H9 (cell line): ENCODE measurements around the gene SP3. TPM values are rescaled to one million over a fixed set of nuclear protein-coding genes. Genes with fewer than 3 reads are reported as not detected.
A peak's percentile ranks its signal among the peaks of the same experiment; 100 is the strongest.

ENCODE experiments used
- DNase-seq: peaks from one replicate; pipeline ENCODE4 v3.0.0-alpha.2; 2017
- H2AFZ ChIP-seq: one replicate; pipeline ENCODE4 v1.6.1; 2013; ENCODE audit warnings: mild to moderate bottlenecking, low read length, control low read depth, moderate library complexity
- H2AK5ac ChIP-seq: 2 replicates; pipeline ENCODE4 v1.6.1; 2013; ENCODE audit warnings: low read length, control low read depth, mixed read lengths; ENCODE audit not compliant: insufficient read length
- H2BK120ac ChIP-seq: one replicate; pipeline ENCODE4 v1.6.1; 2013; ENCODE audit warnings: low read depth, mild to moderate bottlenecking, low read length, control low read depth, inconsistent platforms; ENCODE audit not compliant: poor library complexity, severe bottlenecking
- H2BK12ac ChIP-seq: 2 replicates; pipeline ENCODE4 v1.6.1; 2013; ENCODE audit warnings: low read length, control low read depth, mixed read lengths, low read depth; ENCODE audit not compliant: insufficient read length
- H2BK15ac ChIP-seq: 2 replicates; pipeline ENCODE4 v1.6.1; 2013; ENCODE audit warnings: low read depth, low read length, control low read depth
- H2BK20ac ChIP-seq: one replicate; pipeline ENCODE4 v1.6.1; 2013; ENCODE audit warnings: low read depth, mild to moderate bottlenecking, low read length, control low read depth, inconsistent platforms; ENCODE audit not compliant: poor library complexity, severe bottlenecking
- H2BK5ac ChIP-seq: 2 replicates; pipeline ENCODE4 v1.6.1; 2013; ENCODE audit warnings: low read length, control low read depth, mixed read lengths; ENCODE audit not compliant: insufficient read length
- H3K14ac ChIP-seq: 2 replicates; pipeline ENCODE4 v1.6.1; 2013; ENCODE audit warnings: low read length, control low read depth; ENCODE audit not compliant: insufficient read depth
- H3K18ac ChIP-seq: 2 replicates; pipeline ENCODE4 v1.6.1; 2013; ENCODE audit warnings: low read depth, mild to moderate bottlenecking, mixed read lengths, low read length, control low read depth; ENCODE audit not compliant: insufficient read length
- H3K23ac ChIP-seq: 2 replicates; pipeline ENCODE4 v1.6.1; 2013; ENCODE audit warnings: low read length, control low read depth, mixed read lengths, low read depth; ENCODE audit not compliant: insufficient read length
- H3K23me2 ChIP-seq: 2 replicates; pipeline ENCODE4 v1.6.1; 2013; ENCODE audit warnings: low read depth, mild to moderate bottlenecking, mixed read lengths, low read length, control low read depth; ENCODE audit not compliant: insufficient read length, poor library complexity, severe bottlenecking
- H3K27ac ChIP-seq: 2 replicates; pipeline ENCODE4 v1.5.1; 2013; ENCODE audit warnings: low read length, control low read depth, mixed read lengths, low read depth; ENCODE audit not compliant: insufficient read length
- H3K27me3 ChIP-seq: 2 replicates; pipeline ENCODE4 v1.6.1; 2013; ENCODE audit warnings: low read length, control low read depth, inconsistent platforms; ENCODE audit not compliant: insufficient read depth
- H3K4ac ChIP-seq: 2 replicates; pipeline ENCODE4 v1.6.1; 2013; ENCODE audit warnings: low read depth, mild to moderate bottlenecking, control low read depth, inconsistent platforms, low read length, moderate library complexity
- H3K4me1 ChIP-seq: 2 replicates; pipeline ENCODE4 v1.6.1; 2013; ENCODE audit warnings: low read length, control low read depth, inconsistent platforms; ENCODE audit not compliant: insufficient read depth
- H3K4me2 ChIP-seq: 2 replicates; pipeline ENCODE4 v1.6.1; 2013; ENCODE audit warnings: low read length, control low read depth, mixed read lengths; ENCODE audit not compliant: insufficient read length, insufficient read depth
- H3K56ac ChIP-seq: 2 replicates; pipeline ENCODE4 v1.6.1; 2013; ENCODE audit warnings: low read depth, mild to moderate bottlenecking, mixed read lengths, low read length, control low read depth; ENCODE audit not compliant: insufficient read length
- H3K79me1 ChIP-seq: 2 replicates; pipeline ENCODE4 v1.6.1; 2013; ENCODE audit warnings: low read depth, mild to moderate bottlenecking, moderate library complexity, low read length, control low read depth, inconsistent platforms; ENCODE audit not compliant: insufficient read depth, poor library complexity, severe bottlenecking
- H3K79me2 ChIP-seq: 2 replicates; pipeline ENCODE4 v1.6.1; 2013; ENCODE audit warnings: low read length, control low read depth, inconsistent platforms; ENCODE audit not compliant: insufficient read depth
- H3K9ac ChIP-seq: 2 replicates; pipeline ENCODE4 v1.6.1; 2013; ENCODE audit warnings: low read length, control low read depth, mixed read lengths; ENCODE audit not compliant: insufficient read length; ENCODE audit errors: extremely low read depth
- H3K9me3 ChIP-seq: one replicate; pipeline ENCODE4 v1.6.1; 2013; ENCODE audit warnings: low read depth, low read length, inconsistent platforms; ENCODE audit not compliant: control insufficient read depth
- H3T11ph ChIP-seq: one replicate; pipeline ENCODE4 v1.6.1; 2013; ENCODE audit warnings: mild to moderate bottlenecking, low read length, control low read depth, inconsistent platforms
- H4K20me1 ChIP-seq: one replicate; pipeline ENCODE4 v1.6.1; 2013; ENCODE audit not compliant: control insufficient read depth, insufficient read length, insufficient read depth
- H4K5ac ChIP-seq: 2 replicates; pipeline ENCODE4 v1.6.1; 2013; ENCODE audit warnings: low read depth, mild to moderate bottlenecking, mixed read lengths, low read length, control low read depth; ENCODE audit not compliant: insufficient read length
- H4K8ac ChIP-seq: replicated peaks from 2 replicates; pipeline ENCODE4 v1.6.1; 2013; ENCODE audit warnings: low read length, control low read depth, mixed read lengths, low read depth; ENCODE audit not compliant: insufficient read length
- H4K91ac ChIP-seq: 2 replicates; pipeline ENCODE4 v1.6.1; 2013; ENCODE audit warnings: low read depth, mild to moderate bottlenecking, moderate library complexity, mixed read lengths, low read length, control low read depth; ENCODE audit not compliant: insufficient read length
- H3K27ac Mint-ChIP-seq, 3 experiments: 2 replicates in 2 of 3; 3 replicates in 1 of 3; pipeline ENCODE4 v1.8.0; 2020 to 2021; ENCODE audit warnings: mixed read lengths in 3 of 3, mild to moderate bottlenecking in 1 of 3, moderate library complexity in 1 of 3
- H3K27me3 Mint-ChIP-seq: 2 replicates; pipeline ENCODE4 v1.8.0; 2021; ENCODE audit warnings: low read depth, mild to moderate bottlenecking, moderate library complexity, mixed read lengths
- H3K36me3 Mint-ChIP-seq, 3 experiments: 2 replicates in 2 of 3; 3 replicates in 1 of 3; pipeline ENCODE4 v1.8.0; 2020 to 2021; ENCODE audit warnings: low read depth in 3 of 3, mixed read lengths in 3 of 3; ENCODE audit not compliant: insufficient read depth in 1 of 3
- H3K4me1 Mint-ChIP-seq, 2 experiments: 2 replicates each; pipeline ENCODE4 v1.8.0; 2020; ENCODE audit warnings: mixed read lengths in 2 of 2
- H3K4me3 Mint-ChIP-seq, 2 experiments: 2 replicates in 1 of 2; 3 replicates in 1 of 2; pipeline ENCODE4 v1.8.0; 2020 to 2021; ENCODE audit warnings: mild to moderate bottlenecking in 2 of 2, mixed read lengths in 2 of 2, moderate library complexity in 1 of 2
- H3K9me3 Mint-ChIP-seq, 2 experiments: 2 replicates in 1 of 2; 3 replicates in 1 of 2; pipeline ENCODE4 v1.8.0; 2020; ENCODE audit warnings: mild to moderate bottlenecking in 2 of 2, mixed read lengths in 2 of 2, moderate library complexity in 1 of 2
- CTCF ChIP-seq: fragments of 200-600 bp; sonication (generic); conservative IDR thresholded peaks from 3 replicates; pipeline ENCODE4 v1.8.0; 2021; ENCODE audit warnings: antibody characterized with exemption, mild to moderate bottlenecking
- WGBS: extraction: QIAGEN DNeasy Blood & Tissue Kit; methylation state at CpG from one replicate; pipeline ENCODE4 v1.1.7; 2013; ENCODE audit warnings: missing lambda C conversion rate, low lambda C conversion rate, mixed read lengths; ENCODE audit not compliant: insufficient read length; ENCODE audit errors: extremely low coverage; 5-methylcytosine and 5-hydroxymethylcytosine counted together
- total RNA-seq: library from RNA; stranded (reverse); gene quantifications from 2 replicates; pipeline ENCODE4 v1.2.1, GENCODE V29; 2021

The SP3 gene
- total RNA-seq, 1 experiment from 2014 or later = 86.3 TPM

GRCh38 chr2:173858291-173858731 is 106.9 kb downstream of the SP3 start:
- Histone ChIP-seq H2BK120ac (no peak overlapping the region), H4K8ac (no peak overlapping the region), H2BK20ac (no peak overlapping the region), H3K4ac (no peak overlapping the region), H4K5ac (no peak overlapping the region), H3K79me1 (no peaks in the 10 kb centered on the region), H3K79me2 (no peaks in the 10 kb centered on the region; the same call in 1 of the 2 replicates), H3K27me3 (no peaks in the 10 kb centered on the region), H3K56ac (no peak overlapping the region), H2AK5ac (no peak overlapping the region), H3T11ph (no peak overlapping the region), H3K4me1 (no peaks in the 10 kb centered on the region; the same call in 1 of the 2 replicates), H3K23ac (no peak overlapping the region), H4K20me1 (no peaks in the 10 kb centered on the region), H3K9me3 (no peaks in the 10 kb centered on the region), H2BK15ac (no peak overlapping the region), H3K27ac (no peak overlapping the region), H4K91ac (no peak overlapping the region), H3K4me2 (no peak overlapping the region), H2BK5ac (no peak overlapping the region), H3K23me2 (no peaks in the 10 kb centered on the region), H3K18ac (no peak overlapping the region), H3K14ac (no peak overlapping the region), H3K9ac (no peak overlapping the region), H2BK12ac (no peak overlapping the region), H2AFZ (no peak overlapping the region)
- Mint-ChIP-seq H3K9me3 (no peaks in the 10 kb centered on the region), H3K4me1 (peaks cover 12 to 14% of the 10 kb centered on the region in 2 experiments), H3K36me3 (no peaks in the 10 kb centered on the region), H3K27ac (peak overlapping the region in 1 of 3 experiments; percentile 19; a peak in 3 of 7 replicates), H3K4me3 (no peak overlapping the region), H3K27me3 (peaks cover 3% of the 10 kb centered on the region)
- TF ChIP-seq CTCF = no peak
- no CpG with 5 or more reads among the region's 10 CpGs for WGBS
- no peak for DNase-seq
